ENCODE data around the gene MEMO1.
"Not testable (repeated sequence)": the region's sequence is repeated elsewhere in the genome, so short reads cannot be mapped to it uniquely, and the experiment has no call there.

Gene MEMO1

GRCh38 chr2:31886700-31887099 lies 124.1 kb downstream of the MEMO1 start:
- H3K4me3 ChIP-seq (ENCODE audit: low read depth, low read length), result no peak overlapping the region
- DNase-seq (ENCODE audit: low read depth), result no peak
- peak; percentile 19; the same call in 1 of the 2 replicates for TF ChIP-seq CTCF (IDR thresholded peaks at IDR 0.05; ENCODE audit: control insufficient read depth, extremely low read depth, insufficient read depth)

- no peak for TF ChIP-seq CTCF (IDR thresholded peaks at IDR 0.05; ENCODE audit: control insufficient read depth, extremely low read depth, insufficient read depth)
- H3K4me3 ChIP-seq (ENCODE audit: low read depth, low read length), result no peak overlapping the region
- no peak for DNase-seq (ENCODE audit: low read depth)
These were observed 133.8 kb downstream of the MEMO1 start for GRCh38 chr2:31877008-31877407.

GRCh38 chr2:31874071-31874470 lies 136.7 kb downstream of the MEMO1 start:
- no peak for TF ChIP-seq CTCF (IDR thresholded peaks at IDR 0.05; ENCODE audit: control insufficient read depth, extremely low read depth, insufficient read depth)
- no peak overlapping the region for H3K4me3 ChIP-seq (ENCODE audit: low read depth, low read length)
- no peak for DNase-seq (ENCODE audit: low read depth)

- no peak for DNase-seq (ENCODE audit: low read depth)
- H3K4me3 ChIP-seq (ENCODE audit: low read depth, low read length), result no peak overlapping the region
- no peak for TF ChIP-seq CTCF (IDR thresholded peaks at IDR 0.05; ENCODE audit: control insufficient read depth, extremely low read depth, insufficient read depth)
These were observed 145.6 kb downstream of the MEMO1 start for GRCh38 chr2:31865215-31865614.

- no peak overlapping the region for H3K4me3 ChIP-seq (ENCODE audit: low read depth, low read length)
- DNase-seq (ENCODE audit: low read depth), result no peak
- TF ChIP-seq CTCF (IDR thresholded peaks at IDR 0.05; ENCODE audit: control insufficient read depth, extremely low read depth, insufficient read depth), result no peak
These were observed 146.9 kb downstream of the MEMO1 start for GRCh38 chr2:31863867-31864266.

- not testable (repeated sequence) for H3K4me3 ChIP-seq (ENCODE audit: low read depth, low read length); DNase-seq (ENCODE audit: low read depth)
These were observed 147.7 kb downstream of the MEMO1 start for GRCh38 chr2:31863015-31863656.

- H3K4me3 ChIP-seq (ENCODE audit: low read depth, low read length), result no peak overlapping the region
- no peak for TF ChIP-seq CTCF (IDR thresholded peaks at IDR 0.05; ENCODE audit: control insufficient read depth, extremely low read depth, insufficient read depth)
- no peak for DNase-seq (ENCODE audit: low read depth)
These were observed 150.8 kb downstream of the MEMO1 start for GRCh38 chr2:31859959-31860358.

Data from LNCaP clone FGC (cell line).